B cell (primary cell): ENCODE measurements around the gene ICA1.

Experiments
- EZH2 ChIP-seq: IDR thresholded peaks from 2 replicates; pipeline ENCODE4 v1.6.1; 2012; ENCODE audit warnings: borderline replicate concordance, low read depth, mild to moderate bottlenecking, moderate library complexity, low read length; ENCODE audit not compliant: insufficient read depth, poor library complexity, severe bottlenecking
- TF ChIP-seq, protein P1 (sequence below): fragments of 200-600 bp; IDR thresholded peaks from one replicate; pipeline ENCODE4 v1.8.0; 2022; ENCODE audit warnings: antibody characterized with exemption, mild to moderate bottlenecking

DNA sequence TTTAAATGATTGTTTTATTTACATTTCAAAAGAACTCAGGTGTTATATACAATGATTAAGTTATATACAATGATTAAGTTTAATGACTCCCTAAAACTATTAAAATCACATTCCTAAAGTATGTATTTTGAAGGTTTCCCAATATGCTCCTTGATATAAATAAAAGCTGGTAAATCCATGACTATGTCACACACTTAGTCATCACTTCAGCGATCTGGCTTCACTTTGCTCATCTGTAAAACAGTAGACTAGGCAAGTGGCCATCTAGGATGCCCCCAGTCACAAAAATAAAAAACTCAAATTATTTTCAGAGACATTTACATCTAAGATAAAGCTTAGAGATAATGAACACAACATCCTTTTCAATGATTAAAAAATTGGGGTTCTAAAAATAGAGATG lies 10.8 kb downstream of the ICA1 start:
- TF ChIP-seq EZH2 = no peak
- TF ChIP-seq, protein P1, sequence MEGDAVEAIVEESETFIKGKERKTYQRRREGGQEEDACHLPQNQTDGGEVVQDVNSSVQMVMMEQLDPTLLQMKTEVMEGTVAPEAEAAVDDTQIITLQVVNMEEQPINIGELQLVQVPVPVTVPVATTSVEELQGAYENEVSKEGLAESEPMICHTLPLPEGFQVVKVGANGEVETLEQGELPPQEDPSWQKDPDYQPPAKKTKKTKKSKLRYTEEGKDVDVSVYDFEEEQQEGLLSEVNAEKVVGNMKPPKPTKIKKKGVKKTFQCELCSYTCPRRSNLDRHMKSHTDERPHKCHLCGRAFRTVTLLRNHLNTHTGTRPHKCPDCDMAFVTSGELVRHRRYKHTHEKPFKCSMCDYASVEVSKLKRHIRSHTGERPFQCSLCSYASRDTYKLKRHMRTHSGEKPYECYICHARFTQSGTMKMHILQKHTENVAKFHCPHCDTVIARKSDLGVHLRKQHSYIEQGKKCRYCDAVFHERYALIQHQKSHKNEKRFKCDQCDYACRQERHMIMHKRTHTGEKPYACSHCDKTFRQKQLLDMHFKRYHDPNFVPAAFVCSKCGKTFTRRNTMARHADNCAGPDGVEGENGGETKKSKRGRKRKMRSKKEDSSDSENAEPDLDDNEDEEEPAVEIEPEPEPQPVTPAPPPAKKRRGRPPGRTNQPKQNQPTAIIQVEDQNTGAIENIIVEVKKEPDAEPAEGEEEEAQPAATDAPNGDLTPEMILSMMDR = no peak
